ENCODE results near the gene ADAP1. TPM values are rescaled to one million over a fixed set of nuclear protein-coding genes. Genes with fewer than 3 reads are reported as not detected.

ADAP1 gene
- total RNA-seq, 2 experiments from 2014 or later, result 2.4 to 7.0 TPM

DNA sequence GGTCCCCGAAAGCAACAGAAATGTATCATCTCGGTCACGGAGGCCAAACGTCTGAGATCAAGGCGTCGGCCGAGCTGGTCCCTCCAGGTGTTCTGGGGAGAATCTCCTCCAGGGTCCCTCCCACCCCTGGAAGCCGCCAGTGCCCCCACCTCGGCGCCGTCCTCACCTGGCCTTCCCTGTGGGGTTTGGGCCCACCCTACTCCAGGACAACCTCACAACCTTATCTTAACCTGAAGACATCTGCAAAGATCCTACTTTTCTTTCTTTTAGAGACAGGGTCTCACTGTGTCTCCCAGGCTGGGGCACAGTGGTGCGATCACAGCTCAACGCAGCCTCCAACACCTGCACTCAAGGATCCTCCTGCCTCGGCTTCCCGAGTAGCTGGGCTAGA is 33.4 kb downstream of the ADAP1 start:
- no peak for DNase-seq (ENCODE audit: low spot score)
- H3K4me1 ChIP-seq (ENCODE audit: insufficient read depth, low read length, poor library complexity, severe bottlenecking), result peaks cover 33% of the 10 kb centered on the region
- POLR2A ChIA-PET, result no interaction called here
- no TSS peak for BruUV-seq (replicated peaks)
- H3K9me2 ChIP-seq (ENCODE audit: insufficient read depth, low read length), result no peaks in the 10 kb centered on the region
- no peaks in the 10 kb centered on the region for H3K9me3 ChIP-seq (ENCODE audit: low read length)
- CTCF ChIA-PET (ENCODE audit: unreplicated experiment), result no interaction called here
- H4K20me1 ChIP-seq (ENCODE audit: insufficient read depth, low read length), result no peaks in the 10 kb centered on the region
- no peak overlapping the region for H3K27ac ChIP-seq (ENCODE audit: low read depth, low read length, poor library complexity, severe bottlenecking)
- H3K4me2 ChIP-seq (ENCODE audit: low read length), result no peak overlapping the region
- no peak overlapping the region for H3K4me3 ChIP-seq (ENCODE audit: low read depth, low read length, poor library complexity, severe bottlenecking)
- H3K36me3 ChIP-seq (ENCODE audit: insufficient read depth, low read length), result no peaks in the 10 kb centered on the region
- intact Hi-C loops (cut with micrococcal nuclease; ENCODE audit: unreplicated experiment), result loop anchor here (5.0 kb wide), 1 partner anchor 256 kb away; no protein-coding TSS in a partner anchor
- TF ChIP-seq CTCF (conservative IDR thresholded peaks at IDR 0.05; ENCODE audit: low read length), result no peak
- TF ChIP-seq EZH2phosphoT487 (IDR thresholded peaks at IDR 0.05; ENCODE audit: borderline replicate concordance, low read depth, low read length), result no peak
- H3K79me2 ChIP-seq (ENCODE audit: insufficient read depth, low read depth, low read length), result no peaks in the 10 kb centered on the region
- H2AFZ ChIP-seq (ENCODE audit: low read length), result no peak overlapping the region

GRCh38 chr7:920351-921070 is 34.0 kb downstream of the ADAP1 start:
- peaks cover 33% of the 10 kb centered on the region for H3K4me1 ChIP-seq (ENCODE audit: insufficient read depth, low read length, poor library complexity, severe bottlenecking)
- DNase-seq (ENCODE audit: low spot score), result no peak
- no peaks in the 10 kb centered on the region for H3K9me3 ChIP-seq (ENCODE audit: low read length)
- no peaks in the 10 kb centered on the region for H4K20me1 ChIP-seq (ENCODE audit: insufficient read depth, low read length)
- no TSS peak for BruUV-seq (replicated peaks)
- CTCF ChIA-PET (ENCODE audit: unreplicated experiment), result no interaction called here
- intact Hi-C loops (cut with micrococcal nuclease; ENCODE audit: unreplicated experiment), result loop anchor here (5.0 kb wide), 1 partner anchor 257 kb away; no protein-coding TSS in a partner anchor
- TF ChIP-seq EZH2phosphoT487 (IDR thresholded peaks at IDR 0.05; ENCODE audit: borderline replicate concordance, low read depth, low read length) (no peak), CTCF (conservative IDR thresholded peaks at IDR 0.05; ENCODE audit: low read length) (no peak)
- POLR2A ChIA-PET, result no interaction called here
- H3K27ac ChIP-seq (ENCODE audit: low read depth, low read length, poor library complexity, severe bottlenecking), result no peak overlapping the region
- no peak overlapping the region for H3K4me3 ChIP-seq (ENCODE audit: low read depth, low read length, poor library complexity, severe bottlenecking)
- H3K4me2 ChIP-seq (ENCODE audit: low read length), result no peak overlapping the region
- H3K36me3 ChIP-seq (ENCODE audit: insufficient read depth, low read length), result no peaks in the 10 kb centered on the region
- no peaks in the 10 kb centered on the region for H3K79me2 ChIP-seq (ENCODE audit: insufficient read depth, low read depth, low read length)
- no peak overlapping the region for H2AFZ ChIP-seq (ENCODE audit: low read length)
- no peaks in the 10 kb centered on the region for H3K9me2 ChIP-seq (ENCODE audit: insufficient read depth, low read length)

DNA sequence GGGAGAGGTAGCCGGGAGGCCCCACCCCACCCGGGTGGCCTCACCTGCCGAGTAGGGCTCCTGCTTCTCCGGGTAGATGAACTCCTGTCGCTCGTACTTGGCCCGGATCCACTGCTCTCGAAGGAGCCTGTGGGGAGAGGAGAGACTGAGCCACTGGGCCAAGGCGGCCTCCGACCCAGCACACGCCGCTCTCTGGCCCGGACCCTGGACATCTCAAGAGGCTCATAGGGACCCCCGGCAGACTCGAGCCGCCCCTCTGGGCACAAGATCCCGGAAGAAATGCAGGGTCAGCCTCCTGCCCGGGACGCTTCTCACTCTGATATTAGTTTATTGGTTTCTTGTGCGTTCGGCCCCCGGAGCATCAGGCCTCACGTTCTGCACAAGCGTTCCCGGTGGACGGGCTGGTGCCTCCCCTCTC is 34.5 kb downstream of the ADAP1 start:
- no peaks in the 10 kb centered on the region for H3K36me3 ChIP-seq (ENCODE audit: insufficient read depth, low read length)
- H3K27ac ChIP-seq (ENCODE audit: low read depth, low read length, poor library complexity, severe bottlenecking), result no peak overlapping the region
- H3K79me2 ChIP-seq (ENCODE audit: insufficient read depth, low read depth, low read length), result no peaks in the 10 kb centered on the region
- POLR2A ChIA-PET, result no interaction called here
- CTCF ChIA-PET (ENCODE audit: unreplicated experiment), result no interaction called here
- intact Hi-C loops (cut with micrococcal nuclease; ENCODE audit: unreplicated experiment), result loop anchor here (5.0 kb wide), 1 partner anchor 257 kb away; no protein-coding TSS in a partner anchor
- H3K4me2 ChIP-seq (ENCODE audit: low read length), result no peak overlapping the region
- no peak for TF ChIP-seq EZH2phosphoT487 (IDR thresholded peaks at IDR 0.05; ENCODE audit: borderline replicate concordance, low read depth, low read length)
- TF ChIP-seq CTCF (conservative IDR thresholded peaks at IDR 0.05; ENCODE audit: low read length), result no peak
- peaks cover 32% of the 10 kb centered on the region for H3K4me1 ChIP-seq (ENCODE audit: insufficient read depth, low read length, poor library complexity, severe bottlenecking)
- H4K20me1 ChIP-seq (ENCODE audit: insufficient read depth, low read length), result no peaks in the 10 kb centered on the region
- no peaks in the 10 kb centered on the region for H3K9me2 ChIP-seq (ENCODE audit: insufficient read depth, low read length)
- BruUV-seq (replicated peaks), result no TSS peak
- no peaks in the 10 kb centered on the region for H3K9me3 ChIP-seq (ENCODE audit: low read length)
- no peak overlapping the region for H2AFZ ChIP-seq (ENCODE audit: low read length)
- no peak overlapping the region for H3K4me3 ChIP-seq (ENCODE audit: low read depth, low read length, poor library complexity, severe bottlenecking)
- no peak for DNase-seq (ENCODE audit: low spot score)

Data from OCI-LY7 (cell line).